Natural killer cell (primary cell): ENCODE measurements around the gene PTPRT. TPM values are rescaled to one million over a fixed set of nuclear protein-coding genes. Genes with fewer than 3 reads are reported as not detected.

ENCODE experiments used
- ATAC-seq, 3 donors: fragments of 150-1000 bp in 2 of 3; fragments of 200-7000 bp in 1 of 3; cut with Tn5 transposase; 1 replicate in 1 of 3; 2 replicates in 2 of 3; pipeline ENCODE4 v1.10.0; 2021; ENCODE audit warnings: mild to moderate bottlenecking in 2 of 3, moderate library complexity in 2 of 3
- DNase-seq, 2 donors: peaks; one replicate each; pipeline versions ENCODE4 v3.0.0 to v3.0.0-alpha.2; 2013 to 2021; ENCODE audit warnings: mixed read lengths in 1 of 2
- H3K27ac ChIP-seq: one replicate; pipeline ENCODE4 v1.5.1; 2013; ENCODE audit warnings: mild to moderate bottlenecking, low read length
- H3K27me3 ChIP-seq: one replicate; pipeline ENCODE4 v1.6.1; 2013; ENCODE audit warnings: low read length; ENCODE audit not compliant: control insufficient read depth, insufficient read depth
- H3K36me3 ChIP-seq: one replicate; pipeline ENCODE4 v1.6.1; 2013; ENCODE audit warnings: low read length; ENCODE audit not compliant: control insufficient read depth, insufficient read depth
- H3K4me1 ChIP-seq: one replicate; pipeline ENCODE4 v1.6.1; 2013; ENCODE audit warnings: low read length; ENCODE audit not compliant: control insufficient read depth, insufficient read depth
- H3K4me3 ChIP-seq: one replicate; pipeline ENCODE4 v1.5.1; 2013; ENCODE audit warnings: low read length
- H3K9me3 ChIP-seq: one replicate; pipeline ENCODE4 v1.6.1; 2013; ENCODE audit warnings: low read length; ENCODE audit not compliant: control insufficient read depth, insufficient read depth
- H3K27ac Mint-ChIP-seq, 2 donors: one replicate each; pipeline ENCODE4 v1.8.0; 2022; ENCODE audit warnings: mild to moderate bottlenecking in 2 of 2, mixed read lengths in 2 of 2, moderate library complexity in 1 of 2
- H3K27me3 Mint-ChIP-seq, 2 donors: one replicate each; pipeline ENCODE4 v1.8.0; 2022; ENCODE audit warnings: low read depth in 2 of 2, mixed read lengths in 2 of 2
- H3K36me3 Mint-ChIP-seq: one replicate; pipeline ENCODE4 v1.8.0; 2022; ENCODE audit warnings: mixed read lengths
- H3K4me1 Mint-ChIP-seq, 2 donors: one replicate each; pipeline ENCODE4 v1.8.0; 2022; ENCODE audit warnings: mixed read lengths in 2 of 2
- H3K4me3 Mint-ChIP-seq: one replicate; pipeline ENCODE4 v1.8.0; 2022; ENCODE audit warnings: mild to moderate bottlenecking, moderate library complexity, mixed read lengths
- H3K9me3 Mint-ChIP-seq, 2 donors: one replicate each; pipeline ENCODE4 v1.8.0; 2022; ENCODE audit warnings: mixed read lengths in 2 of 2
- WGBS: methylation state at CpG from one replicate; pipeline ENCODE4 v1.1.7; 2013; ENCODE audit warnings: missing lambda C conversion rate; ENCODE audit not compliant: insufficient coverage; 5-methylcytosine and 5-hydroxymethylcytosine counted together
- intact Hi-C: fragments of 100-400 bp; cut with micrococcal nuclease; formaldehyde crosslinking; loops from one replicate; pipeline ENCODE4 v1.14.2; 2022
- total RNA-seq, 4 donors: library from RNA; stranded (reverse); fragments of 120-200 nt in 1 of 4; gene quantifications; one replicate each; pipeline versions ENCODE4 v1.2.3 to v1.2.4, GENCODE V29; 2013 to 2022
- TF ChIP-seq, protein P1 (sequence below): fragments of 200-600 bp; IDR thresholded peaks from one replicate; pipeline ENCODE4 v1.8.0; 2022; ENCODE audit warnings: antibody characterized with exemption

Gene PTPRT
- total RNA-seq, 3 donors from 2014 or later (not counting 1 experiment from before 2014, with no cell fraction given) = not detected

GRCh38 chr20:42894483-42894882 lies 295.2 kb downstream of the PTPRT start:
- H3K4me1 ChIP-seq = no peaks in the 10 kb centered on the region
- H3K36me3 ChIP-seq = no peaks in the 10 kb centered on the region
- H3K4me3 Mint-ChIP-seq = no peak overlapping the region
- TF ChIP-seq, protein P1, sequence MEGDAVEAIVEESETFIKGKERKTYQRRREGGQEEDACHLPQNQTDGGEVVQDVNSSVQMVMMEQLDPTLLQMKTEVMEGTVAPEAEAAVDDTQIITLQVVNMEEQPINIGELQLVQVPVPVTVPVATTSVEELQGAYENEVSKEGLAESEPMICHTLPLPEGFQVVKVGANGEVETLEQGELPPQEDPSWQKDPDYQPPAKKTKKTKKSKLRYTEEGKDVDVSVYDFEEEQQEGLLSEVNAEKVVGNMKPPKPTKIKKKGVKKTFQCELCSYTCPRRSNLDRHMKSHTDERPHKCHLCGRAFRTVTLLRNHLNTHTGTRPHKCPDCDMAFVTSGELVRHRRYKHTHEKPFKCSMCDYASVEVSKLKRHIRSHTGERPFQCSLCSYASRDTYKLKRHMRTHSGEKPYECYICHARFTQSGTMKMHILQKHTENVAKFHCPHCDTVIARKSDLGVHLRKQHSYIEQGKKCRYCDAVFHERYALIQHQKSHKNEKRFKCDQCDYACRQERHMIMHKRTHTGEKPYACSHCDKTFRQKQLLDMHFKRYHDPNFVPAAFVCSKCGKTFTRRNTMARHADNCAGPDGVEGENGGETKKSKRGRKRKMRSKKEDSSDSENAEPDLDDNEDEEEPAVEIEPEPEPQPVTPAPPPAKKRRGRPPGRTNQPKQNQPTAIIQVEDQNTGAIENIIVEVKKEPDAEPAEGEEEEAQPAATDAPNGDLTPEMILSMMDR = no peak
- no peak overlapping the region for H3K27ac Mint-ChIP-seq
- H3K9me3 ChIP-seq = peaks cover 4% of the 10 kb centered on the region
- intact Hi-C loops = no loop called here
- H3K4me1 Mint-ChIP-seq = no peaks in the 10 kb centered on the region
- no peak overlapping the region for H3K4me3 ChIP-seq
- WGBS = 78% methylated on average over 3 of the region's 3 CpGs
- H3K27ac ChIP-seq = no peak overlapping the region
- H3K36me3 Mint-ChIP-seq = no peaks in the 10 kb centered on the region
- H3K27me3 ChIP-seq = no peaks in the 10 kb centered on the region
- no peaks in the 10 kb centered on the region for H3K27me3 Mint-ChIP-seq
- DNase-seq (no peak), ATAC-seq (peak in 1 of 3 donors; percentile 19)
- peaks cover 4 to 5% of the 10 kb centered on the region in 2 donors for H3K9me3 Mint-ChIP-seq

- Mint-ChIP-seq H3K4me1 (no peaks in the 10 kb centered on the region), H3K9me3 (peaks cover 2 to 4% of the 10 kb centered on the region in 2 donors), H3K36me3 (no peaks in the 10 kb centered on the region), H3K27me3 (no peaks in the 10 kb centered on the region), H3K27ac (no peak overlapping the region), H3K4me3 (no peak overlapping the region)
- DNase-seq (no peak), ATAC-seq (no peak)
- TF ChIP-seq, protein P1 = no peak
- Histone ChIP-seq H3K36me3 (no peaks in the 10 kb centered on the region), H3K27me3 (no peaks in the 10 kb centered on the region), H3K27ac (no peak overlapping the region), H3K4me3 (no peak overlapping the region), H3K4me1 (no peaks in the 10 kb centered on the region), H3K9me3 (peaks cover 4% of the 10 kb centered on the region)
- WGBS = 84% methylated on average over 3 of the region's 3 CpGs
- intact Hi-C loops = no loop called here
These were observed 300.2 kb downstream of the PTPRT start for GRCh38 chr20:42889517-42889916.

DNA sequence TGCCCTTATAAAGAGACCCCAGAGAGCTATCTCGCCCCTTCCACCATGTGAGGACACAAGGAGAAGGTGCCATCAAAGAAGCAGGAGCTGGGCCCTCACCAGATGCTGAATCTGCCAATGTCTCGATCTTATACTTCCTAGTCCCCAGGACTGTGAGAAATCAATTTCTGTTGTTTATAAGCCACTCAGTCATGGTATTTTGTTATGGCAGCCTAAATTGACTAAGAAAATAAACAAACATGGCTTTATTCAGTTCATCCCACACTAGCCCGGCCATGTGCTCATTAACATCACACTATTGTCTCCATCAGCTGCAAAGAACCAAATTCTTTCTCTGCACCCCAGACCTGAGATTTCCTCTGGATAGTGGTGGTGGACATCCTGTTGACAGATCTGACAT lies 302.4 kb downstream of the PTPRT start:
- no peaks in the 10 kb centered on the region for H3K27me3 Mint-ChIP-seq
- 73% methylated on average over 3 of the region's 3 CpGs for WGBS

GRCh38 chr20:42886801-42887200 lies 302.9 kb downstream of the PTPRT start:
- H3K36me3 ChIP-seq = no peaks in the 10 kb centered on the region
- Mint-ChIP-seq H3K36me3 (no peaks in the 10 kb centered on the region), H3K9me3 (peaks cover 0 to 4% of the 10 kb centered on the region in 2 donors), H3K27me3 (no peaks in the 10 kb centered on the region), H3K4me1 (no peaks in the 10 kb centered on the region), H3K27ac (no peak overlapping the region), H3K4me3 (no peak overlapping the region)
- H3K27me3 ChIP-seq = no peaks in the 10 kb centered on the region
- DNase-seq (no peak), ATAC-seq (no peak)
- no peak overlapping the region for H3K4me3 ChIP-seq
- H3K4me1 ChIP-seq = no peaks in the 10 kb centered on the region
- intact Hi-C loops = no loop called here
- TF ChIP-seq, protein P1 = no peak
- WGBS = 82% methylated on average over 1 of the region's 2 CpGs
- H3K9me3 ChIP-seq = no peaks in the 10 kb centered on the region
- no peak overlapping the region for H3K27ac ChIP-seq

More for the DNA sequence above, 302.4 kb downstream of the PTPRT start:
- Mint-ChIP-seq H3K36me3 (no peaks in the 10 kb centered on the region), H3K27ac (no peak overlapping the region), H3K4me3 (no peak overlapping the region), H3K4me1 (no peaks in the 10 kb centered on the region), H3K9me3 (peaks cover 0 to 4% of the 10 kb centered on the region in 2 donors)
- Histone ChIP-seq H3K27me3 (no peaks in the 10 kb centered on the region), H3K27ac (no peak overlapping the region), H3K36me3 (no peaks in the 10 kb centered on the region), H3K4me1 (no peaks in the 10 kb centered on the region), H3K4me3 (no peak overlapping the region), H3K9me3 (no peaks in the 10 kb centered on the region)
- intact Hi-C loops = no loop called here
- ATAC-seq = no peak
- no peak for DNase-seq
- TF ChIP-seq, protein P1 = no peak
